Neural cell (in vitro differentiated cells): ENCODE results near the gene STX7. TPM values are rescaled to one million over a fixed set of nuclear protein-coding genes. Genes with fewer than 3 reads are reported as not detected.

ENCODE experiments used
- H2AFZ ChIP-seq: fragments of 200-600, 300-800 bp; sonication (generic), shearing (Covaris generic); 2 replicates; pipeline ENCODE4 v1.6.0; 2014; ENCODE audit warnings: low read depth, mild to moderate bottlenecking, antibody characterized with exemption, low read length, moderate library complexity
- H3F3A ChIP-seq: fragments of 200-600 bp; shearing (Covaris generic); 2 replicates; pipeline ENCODE4 v1.6.1; 2016; ENCODE audit warnings: mild to moderate bottlenecking, moderate library complexity, mixed read lengths, antibody characterized with exemption, low read length; ENCODE audit not compliant: insufficient read depth, poor library complexity, severe bottlenecking
- H3K27ac ChIP-seq: fragments of 200-600, 300-800 bp; sonication (generic), shearing (Covaris generic); 2 replicates; pipeline ENCODE4 v1.5.1; 2014; ENCODE audit warnings: mild to moderate bottlenecking, low read length, moderate library complexity
- H3K27me3 ChIP-seq: fragments of 300-800, 200-600 bp; sonication (generic), shearing (Covaris generic); 2 replicates; pipeline ENCODE4 v1.6.0; 2014; ENCODE audit warnings: mild to moderate bottlenecking, low read depth, low read length, moderate library complexity; ENCODE audit not compliant: insufficient read depth
- H3K36me3 ChIP-seq: fragments of 300-800, 200-600 bp; sonication (generic), shearing (Covaris generic); 2 replicates; pipeline ENCODE4 v1.5.1; 2014; ENCODE audit warnings: mild to moderate bottlenecking, antibody characterized with exemption, low read length, moderate library complexity; ENCODE audit not compliant: insufficient read depth
- H3K4me2 ChIP-seq: fragments of 300-800, 200-600 bp; sonication (generic), shearing (Covaris generic); 2 replicates; pipeline ENCODE4 v1.6.0; 2014; ENCODE audit warnings: mild to moderate bottlenecking, low read length
- H3K4me3 ChIP-seq: fragments of 300-800, 200-600 bp; sonication (generic), shearing (Covaris generic); 2 replicates; pipeline ENCODE4 v1.5.1; 2014; ENCODE audit warnings: mild to moderate bottlenecking, low read length, moderate library complexity
- H3K79me2 ChIP-seq: fragments of 200-600 bp; shearing (Covaris generic); replicated peaks from 2 replicates; pipeline ENCODE4 v1.6.0; 2014; ENCODE audit warnings: mild to moderate bottlenecking, low read length, moderate library complexity; ENCODE audit not compliant: insufficient read depth
- H3K9ac ChIP-seq: fragments of 300-800, 200-600 bp; sonication (generic), shearing (Covaris generic); 2 replicates; pipeline ENCODE4 v1.6.1; 2016; ENCODE audit warnings: mild to moderate bottlenecking, low read length, mixed read lengths
- H3K9me2 ChIP-seq: fragments of 200-600 bp; shearing (Covaris generic); 2 replicates; pipeline ENCODE4 v1.6.1; 2016; ENCODE audit warnings: mild to moderate bottlenecking, low read length, mixed read lengths; ENCODE audit not compliant: insufficient read depth
- H3K9me3 ChIP-seq: fragments of 200-600, 300-800 bp; sonication (generic), shearing (Covaris generic); 2 replicates; pipeline ENCODE4 v1.6.1; 2016; ENCODE audit warnings: mild to moderate bottlenecking, mixed run types, low read length, moderate library complexity, mixed read lengths
- H4K20me1 ChIP-seq: fragments of 200-600 bp; shearing (Covaris generic); 2 replicates; pipeline ENCODE4 v1.6.1; 2016; ENCODE audit warnings: mild to moderate bottlenecking, mixed run types; ENCODE audit not compliant: insufficient read depth
- CTCF ChIP-seq: fragments of 450-650 bp; IDR thresholded peaks from 2 replicates; pipeline ENCODE4 v1.5.1; 2014; ENCODE audit warnings: antibody characterized with exemption, mild to moderate bottlenecking, moderate library complexity; ENCODE audit not compliant: poor library complexity, severe bottlenecking
- EP300 ChIP-seq: fragments of 450-650 bp; conservative IDR thresholded peaks from 2 replicates; pipeline ENCODE4 v1.6.1; 2014; ENCODE audit warnings: antibody characterized with exemption, mild to moderate bottlenecking, moderate library complexity; ENCODE audit not compliant: poor library complexity, severe bottlenecking
- EZH2 ChIP-seq: fragments of 200-600, 300-800 bp; shearing (Covaris generic), sonication (generic); IDR thresholded peaks from 2 replicates; pipeline ENCODE4 v1.6.1; 2014; ENCODE audit warnings: antibody characterized with exemption, low read length, borderline replicate concordance, mild to moderate bottlenecking; ENCODE audit not compliant: insufficient read depth, poor library complexity, severe bottlenecking
- MXI1 ChIP-seq: fragments of 450-650 bp; conservative IDR thresholded peaks from 2 replicates; pipeline ENCODE4 v1.6.1; 2014; ENCODE audit warnings: antibody characterized with exemption, mild to moderate bottlenecking; ENCODE audit not compliant: poor library complexity, severe bottlenecking
- POLR2AphosphoS5 ChIP-seq: IDR thresholded peaks from 2 replicates; pipeline ENCODE4 v1.6.1; 2012
- RAD21 ChIP-seq: fragments of 450-650 bp; conservative IDR thresholded peaks from 2 replicates; pipeline ENCODE4 v1.6.1; 2014; ENCODE audit warnings: antibody characterized with exemption, mild to moderate bottlenecking, moderate library complexity
- REST ChIP-seq: IDR thresholded peaks from 2 replicates; pipeline ENCODE4 v1.6.1; 2012; ENCODE audit warnings: borderline replicate concordance
- SMC3 ChIP-seq: fragments of 450-650 bp; conservative IDR thresholded peaks from 2 replicates; pipeline ENCODE4 v1.6.1; 2014; ENCODE audit warnings: antibody characterized with exemption, mild to moderate bottlenecking, moderate library complexity; ENCODE audit not compliant: poor library complexity
- TAF1 ChIP-seq: IDR thresholded peaks from 2 replicates; pipeline ENCODE4 v1.6.1; 2012; ENCODE audit warnings: low read depth
- polyA plus RNA-seq: library from polyadenylated mRNA; depleted of rRNA; stranded (reverse); fragments of >200 nt; gene quantifications from 2 replicates; pipeline ENCODE4 v1.2.3, GENCODE V29; 2014
- small RNA-seq, 3 experiments: library from RNA; depleted of rRNA; stranded (forward); fragments of <200 nt; gene quantifications; one replicate each; pipeline ENCODE3, GENCODE V24; 2012

STX7 gene
- polyA plus RNA-seq, 1 donor from 2014 or later: 79.5 TPM

- H3K4me3 ChIP-seq: no peak overlapping the region
- no peak overlapping the region for H3K27ac ChIP-seq
- no peak for TF ChIP-seq REST
- TF ChIP-seq TAF1: no peak
- TF ChIP-seq EP300: no peak
- no peak for TF ChIP-seq POLR2AphosphoS5
- TF ChIP-seq RAD21: no peak
- no peak for TF ChIP-seq CTCF
- no peak for TF ChIP-seq MXI1
- no peak for TF ChIP-seq EZH2
- no peak for TF ChIP-seq SMC3
- H3K9ac ChIP-seq: no peak overlapping the region
- H3K9me2 ChIP-seq: no peaks in the 10 kb centered on the region
- H3K27me3 ChIP-seq: peaks cover 33% of the 10 kb centered on the region
- H3K79me2 ChIP-seq: no peaks in the 10 kb centered on the region
- H3K9me3 ChIP-seq: no peaks in the 10 kb centered on the region
- H4K20me1 ChIP-seq: no peaks in the 10 kb centered on the region
- H3K36me3 ChIP-seq: no peaks in the 10 kb centered on the region
- no peak overlapping the region for H2AFZ ChIP-seq
- H3K4me2 ChIP-seq: no peak overlapping the region
- H3F3A ChIP-seq: no peaks in the 10 kb centered on the region
These were observed 113.4 kb downstream of the STX7 start for GRCh38 chr6:132399376-132400074.

Small RNAs within 50 kb of the gene (small RNA-seq; reads per million reads assigned to genes)
- gene TAAR7P: 0 reads per million in 3 experiments

Other genes starting within 250 kb of the STX7 start
- 14.7 and 16.8 TPM in 2 replicates for gene MOXD1, start 111.6 kb downstream of the STX7 start, polyA plus RNA-seq
- gene TAAR9, start 25.2 kb upstream of the STX7 start, polyA plus RNA-seq: not detected in 2 replicates
- gene TAAR8, start 39.6 kb upstream of the STX7 start, polyA plus RNA-seq: not detected in 2 replicates
- not detected in 2 replicates for gene TAAR6, start 57.2 kb upstream of the STX7 start, polyA plus RNA-seq
- gene TAAR5, start 76.6 kb upstream of the STX7 start, polyA plus RNA-seq: not detected in 2 replicates
- not detected in 2 replicates for gene TAAR2, start 111.2 kb upstream of the STX7 start, polyA plus RNA-seq
- not detected in 2 replicates for gene TAAR1, start 146.1 kb upstream of the STX7 start, polyA plus RNA-seq
- gene VNN1, start 200.9 kb upstream of the STX7 start, polyA plus RNA-seq: not detected in 2 replicates
- gene VNN2, start 244.8 kb upstream of the STX7 start, polyA plus RNA-seq: not detected in 2 replicates